Activated CD8-positive, alpha-beta T cell treated with anti-CD3 and anti-CD28 coated beads for 36 hours (primary cell): Measurements from ENCODE around the gene CAMK1D. TPM values are rescaled to one million over a fixed set of nuclear protein-coding genes. Genes with fewer than 3 reads are reported as not detected.
"Not testable (repeated sequence)": the region's sequence is repeated elsewhere in the genome, so short reads cannot be mapped to it uniquely, and the experiment has no call there.

Experiments used
- ATAC-seq: fragments of 200-7000 bp; cut with Tn5 transposase; one replicate; pipeline ENCODE4 v1.10.0; 2021; ENCODE audit warnings: mild to moderate bottlenecking, moderate library complexity
- CTCF ChIA-PET: fragments of 350-600 bp; sonication (Branson Sonifier 250); formaldehyde crosslinking; loops from one replicate; lab custom pipeline; 2021; ENCODE audit warnings: antibody characterized with exemption; lab: Charles Lee
- POLR2A ChIA-PET: fragments of 350-600 bp; sonication (Branson Sonifier 250); formaldehyde crosslinking; loops from one replicate; lab custom pipeline; 2021; ENCODE audit warnings: antibody characterized with exemption; lab: Charles Lee
- DNase-seq: peaks from one replicate; pipeline ENCODE4 v3.0.0-alpha.2; 2020
- H3K27ac Mint-ChIP-seq: one replicate; pipeline ENCODE4 v1.8.0; 2021; ENCODE audit warnings: mild to moderate bottlenecking, mixed read lengths
- H3K27me3 Mint-ChIP-seq: one replicate; pipeline ENCODE4 v1.8.0; 2021; ENCODE audit warnings: mixed read lengths
- H3K36me3 Mint-ChIP-seq: one replicate; pipeline ENCODE4 v1.8.0; 2021; ENCODE audit warnings: low read depth, mixed read lengths
- H3K4me1 Mint-ChIP-seq: one replicate; pipeline ENCODE4 v1.8.0; 2021; ENCODE audit warnings: low read depth, mixed read lengths
- H3K4me3 Mint-ChIP-seq: one replicate; pipeline ENCODE4 v1.8.0; 2021; ENCODE audit warnings: mild to moderate bottlenecking, moderate library complexity, mixed read lengths
- H3K9me3 Mint-ChIP-seq: one replicate; pipeline ENCODE4 v1.8.0; 2021; ENCODE audit warnings: mixed read lengths
- CTCF ChIP-seq: fragments of 200-600 bp; IDR thresholded peaks from one replicate; pipeline ENCODE4 v1.8.0; 2022; ENCODE audit warnings: antibody characterized with exemption, mild to moderate bottlenecking
- intact Hi-C: fragments of 100-400 bp; cut with micrococcal nuclease; formaldehyde crosslinking; loops from one replicate; pipeline ENCODE4 v1.10.0; 2022
- total RNA-seq, 2 experiments: library from RNA; stranded (reverse); gene quantifications; one replicate each; pipeline ENCODE4 v1.2.3, GENCODE V29; 2021

Gene CAMK1D
- total RNA-seq, 2 experiments from 2014 or later: 13.8 TPM

GRCh38 chr10:12355384-12355783, 6.0 kb downstream of the CAMK1D start:
- no peak for ATAC-seq
- CTCF ChIA-PET: no interaction called here

GRCh38 chr10:12357525-12358151, 8.3 kb downstream of the CAMK1D start:
- Mint-ChIP-seq H3K4me1 (peaks cover 44% of the 10 kb centered on the region), H3K27me3 (no peaks in the 10 kb centered on the region), H3K27ac (no peak overlapping the region), H3K4me3 (no peak overlapping the region), H3K9me3 (no peaks in the 10 kb centered on the region), H3K36me3 (peaks cover 6% of the 10 kb centered on the region)
- ATAC-seq (no peak), DNase-seq (no peak)
- TF ChIP-seq CTCF: no peak
- ChIA-PET CTCF (no interaction called here), POLR2A (no interaction called here)
- intact Hi-C loops: no loop called here

More at GRCh38 chr10:12355384-12355783, 6.0 kb downstream of the CAMK1D start:
- Mint-ChIP-seq H3K27ac (no peak overlapping the region), H3K36me3 (peaks cover 6% of the 10 kb centered on the region), H3K4me1 (peaks cover 50% of the 10 kb centered on the region), H3K4me3 (no peak overlapping the region), H3K27me3 (peaks cover 3% of the 10 kb centered on the region), H3K9me3 (no peaks in the 10 kb centered on the region)
- intact Hi-C loops: no loop called here
- no peak for DNase-seq
- POLR2A ChIA-PET: no interaction called here
- TF ChIP-seq CTCF: no peak

GRCh38 chr10:12358863-12359564, 9.7 kb downstream of the CAMK1D start:
- ATAC-seq: peak; percentile 81
- Mint-ChIP-seq H3K4me1 (peaks cover 38% of the 10 kb centered on the region), H3K4me3 (no peak overlapping the region), H3K27me3 (no peaks in the 10 kb centered on the region), H3K9me3 (no peaks in the 10 kb centered on the region), H3K36me3 (peaks cover 3% of the 10 kb centered on the region), H3K27ac (no peak overlapping the region)
- no peak for TF ChIP-seq CTCF
- DNase-seq: peak; percentile 57
- POLR2A ChIA-PET: interaction anchor here (0.5 to 2.5 kb wide), 4 partner anchors 8 to 19 kb away, joined by 3 to 8 read pairs (median 5); no protein-coding TSS in a partner anchor
- intact Hi-C loops: no loop called here
- CTCF ChIA-PET: interaction anchor here (0.8 to 1.7 kb wide), 3 partner anchors 8 to 144 kb away, joined by 3 to 4 read pairs (median 3); no protein-coding TSS in a partner anchor

GRCh38 chr10:12360461-12360860, 11.1 kb downstream of the CAMK1D start:
- no peak overlapping the region for H3K27ac Mint-ChIP-seq
- DNase-seq (no peak), ATAC-seq (no peak)
- H3K27me3 Mint-ChIP-seq: no peaks in the 10 kb centered on the region
- ChIA-PET CTCF (no interaction called here), POLR2A (interaction anchor here (0.7 to 2.5 kb wide), 2 partner anchors 10 to 18 kb away, joined by 4 to 8 read pairs; no protein-coding TSS in a partner anchor)
- intact Hi-C loops: no loop called here
- peaks cover 39% of the 10 kb centered on the region for H3K4me1 Mint-ChIP-seq
- H3K4me3 Mint-ChIP-seq: no peak overlapping the region
- H3K36me3 Mint-ChIP-seq: peaks cover 2% of the 10 kb centered on the region
- TF ChIP-seq CTCF: no peak
- no peaks in the 10 kb centered on the region for H3K9me3 Mint-ChIP-seq

GRCh38 chr10:12361115-12361514, 11.8 kb downstream of the CAMK1D start:
- CTCF ChIA-PET, H3K4me3 Mint-ChIP-seq, DNase-seq, ATAC-seq, intact Hi-C loops, H3K36me3 Mint-ChIP-seq, H3K27me3 Mint-ChIP-seq, H3K9me3 Mint-ChIP-seq, H3K27ac Mint-ChIP-seq: not testable (repeated sequence)
- POLR2A ChIA-PET: interaction anchor here (0.7 to 2.5 kb wide), 2 partner anchors 10 to 17 kb away, joined by 4 to 8 read pairs; no protein-coding TSS in a partner anchor
- peaks cover 41% of the 10 kb centered on the region for H3K4me1 Mint-ChIP-seq
